Renal cortical epithelial cell (primary cell): ENCODE measurements around the gene ECT2L. TPM values are rescaled to one million over a fixed set of nuclear protein-coding genes. Genes with fewer than 3 reads are reported as not detected.

Experiments used
- DNase-seq: peaks from one replicate; pipeline ENCODE4 v3.0.0-alpha.2; 2011; ENCODE audit warnings: low read depth
- total RNA-seq: library from RNA; depleted of rRNA; stranded (reverse); fragments of >200 nt; gene quantifications from 2 replicates; pipeline ENCODE4 v1.2.3, GENCODE V29; 2014

ECT2L gene
- total RNA-seq, 1 donor from 2014 or later = 0.10 TPM

DNA sequence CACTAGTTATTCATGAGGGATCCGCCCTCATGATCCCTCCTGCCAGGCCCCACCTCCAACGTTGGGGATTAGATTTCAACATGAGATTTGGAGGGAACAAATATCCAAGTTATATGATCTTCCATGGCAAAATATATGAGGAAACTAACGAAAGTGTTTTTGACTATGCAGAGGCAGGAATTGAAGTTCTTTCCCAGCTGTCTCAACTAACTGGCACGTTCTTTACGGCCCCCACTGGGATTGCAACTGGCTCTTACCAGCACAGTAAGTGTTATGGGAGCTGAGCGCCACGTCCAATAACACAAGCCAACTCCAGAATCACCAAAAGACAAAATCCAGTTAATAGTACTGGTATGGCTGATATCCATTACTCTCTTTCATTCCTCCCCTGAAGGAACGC is 66.6 kb downstream of the ECT2L start:
- no peak for DNase-seq

DNA sequence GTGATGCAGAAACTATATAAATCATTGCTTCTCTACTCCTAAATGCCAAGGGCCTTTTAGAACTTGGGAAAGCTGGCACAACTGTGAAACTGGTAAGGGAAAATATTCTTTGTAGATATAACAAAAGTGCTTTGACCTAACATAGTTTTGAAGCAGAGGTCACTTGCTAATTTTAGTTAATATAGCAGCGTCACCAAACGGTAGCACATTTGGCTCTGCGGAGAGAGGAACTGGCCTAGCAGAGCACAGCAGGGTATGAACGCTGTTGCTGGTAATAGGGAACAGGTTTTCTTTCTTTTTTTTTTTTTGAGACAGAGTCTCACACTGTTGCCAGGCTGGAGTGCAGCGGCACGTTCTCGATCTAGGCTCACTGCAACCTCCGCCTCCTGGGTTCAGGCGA is 67.4 kb downstream of the ECT2L start:
- no peak for DNase-seq

DNA sequence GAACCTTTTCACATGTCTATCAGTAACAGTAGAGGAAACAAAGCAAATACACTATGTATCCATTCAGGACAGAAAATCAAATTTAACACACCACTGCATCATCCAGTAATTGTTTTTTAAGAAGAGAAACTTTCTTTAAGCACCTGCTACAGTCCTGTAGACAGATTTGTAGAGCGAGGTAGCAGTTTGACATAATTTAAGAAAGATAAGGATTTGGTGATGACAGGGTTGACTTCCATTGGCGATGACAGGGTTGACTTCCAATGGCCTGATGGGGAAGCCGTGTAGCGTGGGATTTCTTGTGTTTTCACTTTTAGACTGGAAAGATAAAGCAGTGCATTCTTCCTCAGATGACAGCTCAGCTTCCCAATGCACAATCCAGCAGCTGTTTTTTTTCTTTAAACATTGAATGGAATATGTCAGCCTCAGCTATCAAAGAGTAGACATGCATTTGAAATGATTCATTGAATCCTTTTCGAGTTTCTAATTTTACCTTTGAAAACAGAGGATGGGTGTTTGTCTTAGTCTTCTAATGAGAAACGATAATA is 68.5 kb downstream of the ECT2L start:
- no peak for DNase-seq

DNA sequence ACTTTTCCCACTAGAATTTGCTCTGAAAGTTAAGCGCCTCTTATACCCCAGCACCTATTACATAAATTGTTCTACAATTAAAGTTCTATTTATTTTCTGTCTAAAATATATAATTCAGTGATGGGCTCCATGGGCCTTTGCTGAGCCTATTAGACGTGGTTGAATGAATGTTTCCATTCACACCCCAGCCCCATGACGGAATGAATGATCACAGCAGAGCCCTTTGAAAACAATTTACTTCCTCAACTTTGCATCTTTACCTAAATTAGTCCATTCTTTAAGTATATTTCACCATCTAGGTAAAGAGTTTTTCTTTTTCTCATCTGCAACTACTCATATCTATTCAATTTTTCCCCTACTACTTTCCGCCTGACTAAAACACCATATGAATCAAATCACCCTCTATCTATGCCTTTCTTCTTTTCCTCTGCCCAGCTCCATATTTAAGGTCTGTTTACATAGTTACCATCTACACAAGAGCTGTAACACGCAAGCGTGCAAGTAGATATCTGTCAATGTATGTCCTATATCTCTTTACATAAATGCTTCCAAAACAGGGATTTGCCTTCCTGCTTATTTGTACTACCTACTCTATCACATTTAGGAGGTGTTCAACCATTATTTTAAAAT is 69.7 kb downstream of the ECT2L start:
- DNase-seq = no peak

DNA sequence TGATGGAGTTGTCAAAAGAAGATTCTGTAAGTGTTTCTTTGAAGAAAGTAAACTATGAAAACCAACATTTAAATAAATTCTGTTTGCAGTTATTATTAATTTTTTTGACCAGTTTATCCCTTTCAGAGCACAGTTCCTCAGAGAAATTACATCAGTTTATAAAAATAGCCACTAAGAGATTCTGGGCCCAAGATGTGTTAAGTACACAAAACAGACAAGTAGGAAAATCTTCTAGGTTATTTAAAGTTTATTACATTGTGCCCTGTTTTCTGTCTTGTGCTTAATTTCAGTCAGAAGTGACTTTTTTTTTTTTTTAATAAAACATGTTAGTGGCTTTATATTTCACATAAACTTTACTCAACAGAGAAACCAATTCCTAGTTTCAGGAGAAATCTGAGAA is 72.3 kb downstream of the ECT2L start:
- DNase-seq = no peak

DNA sequence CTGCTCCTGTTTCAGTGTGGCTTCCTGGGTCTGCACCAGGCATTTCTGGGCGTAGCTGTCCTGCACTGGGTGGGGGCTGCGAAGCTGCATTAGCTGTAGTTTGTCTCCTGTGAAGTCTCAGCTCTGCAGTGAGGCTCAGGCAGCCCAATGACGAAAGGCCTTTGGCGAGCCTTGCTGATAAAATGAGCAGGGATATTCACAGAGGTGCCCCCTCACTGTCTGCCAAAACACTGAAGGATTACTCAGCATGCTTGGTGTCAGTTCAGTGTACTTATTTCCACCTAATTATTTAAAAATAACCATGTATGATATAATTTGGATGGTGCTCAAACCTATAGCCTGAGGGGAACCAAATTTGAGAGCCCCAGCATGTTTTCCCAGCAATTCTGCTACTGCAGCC is 73.5 kb downstream of the ECT2L start:
- DNase-seq = no peak

DNA sequence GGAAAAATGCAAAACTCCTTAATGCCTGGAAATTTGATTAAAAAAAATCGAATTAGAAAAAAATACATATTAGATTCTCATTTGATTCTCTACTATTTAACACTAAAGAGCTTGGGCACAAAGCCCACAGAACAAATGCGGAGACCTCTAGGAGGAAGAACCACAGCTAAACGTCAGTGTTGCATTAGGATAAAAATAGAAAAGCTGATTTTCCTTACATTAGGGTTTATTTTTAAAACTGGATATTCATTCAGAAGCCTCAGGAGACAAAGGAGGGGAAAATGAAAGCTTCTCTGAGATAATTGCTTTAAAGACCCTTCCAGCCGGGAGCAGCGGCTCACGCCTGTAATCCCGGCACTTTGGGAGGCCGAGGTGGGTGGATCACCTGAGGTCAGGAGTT is 77.3 kb downstream of the ECT2L start:
- no peak for DNase-seq

DNA sequence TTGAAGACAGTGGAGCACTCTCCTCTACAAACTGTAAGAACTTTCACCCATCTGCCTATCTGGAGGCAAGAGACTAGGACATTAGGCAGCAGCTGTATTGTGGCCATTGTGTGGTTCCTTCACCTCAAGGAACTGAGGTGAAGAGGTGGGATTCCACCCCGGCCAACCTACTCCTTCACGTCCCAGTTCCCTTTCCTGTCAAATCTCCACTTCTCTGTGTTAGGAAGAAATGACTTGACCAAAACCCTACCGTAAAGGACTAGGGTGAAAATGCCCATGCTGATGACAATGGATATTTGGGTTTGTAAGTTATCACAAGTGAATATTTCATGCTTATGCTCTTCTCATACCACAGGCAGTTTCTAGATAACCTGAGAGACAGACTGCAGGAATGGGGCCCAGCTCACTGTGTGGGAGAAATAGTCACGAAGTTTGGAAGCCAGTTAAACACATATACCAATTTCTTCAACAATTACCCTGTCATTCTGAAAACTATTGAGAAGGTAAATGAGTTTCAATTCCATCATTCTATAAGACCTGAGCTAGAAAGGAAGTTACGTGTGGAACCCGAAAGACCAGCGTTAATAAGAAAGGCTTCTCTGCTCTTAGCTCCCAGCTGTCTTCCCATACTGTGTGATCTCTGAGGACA is 86.6 kb downstream of the ECT2L start:
- DNase-seq = no peak

DNA sequence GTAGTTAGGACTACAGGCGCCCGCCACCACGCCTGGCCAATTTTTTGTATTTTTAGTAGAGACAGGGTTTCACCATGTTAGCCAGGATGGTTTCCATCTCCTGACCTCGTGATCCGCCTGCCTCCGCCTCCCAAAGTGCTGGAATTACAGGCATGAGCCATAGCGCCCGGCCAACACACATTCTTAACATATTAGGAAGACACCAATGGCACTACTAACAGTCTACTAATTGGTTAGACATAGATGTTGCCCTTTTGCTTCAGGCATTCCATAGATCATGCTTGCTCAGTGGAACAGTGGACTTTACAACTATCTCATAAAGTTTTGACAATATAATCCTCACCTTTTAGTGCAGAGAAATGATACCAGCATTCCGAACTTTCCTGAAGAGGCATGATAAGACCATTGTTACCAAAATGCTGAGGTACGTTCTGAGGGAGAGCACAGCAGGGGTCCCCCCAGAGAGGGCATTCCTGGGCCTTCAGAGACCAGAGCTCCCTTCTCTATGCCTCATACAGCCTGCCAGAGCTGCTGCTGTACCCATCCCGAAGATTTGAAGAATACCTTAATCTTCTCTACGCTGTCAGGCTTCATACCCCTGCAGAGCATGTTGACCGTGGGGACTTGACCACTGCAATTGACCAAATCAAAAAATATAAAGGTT is 89.4 kb downstream of the ECT2L start:
- no peak for DNase-seq

DNA sequence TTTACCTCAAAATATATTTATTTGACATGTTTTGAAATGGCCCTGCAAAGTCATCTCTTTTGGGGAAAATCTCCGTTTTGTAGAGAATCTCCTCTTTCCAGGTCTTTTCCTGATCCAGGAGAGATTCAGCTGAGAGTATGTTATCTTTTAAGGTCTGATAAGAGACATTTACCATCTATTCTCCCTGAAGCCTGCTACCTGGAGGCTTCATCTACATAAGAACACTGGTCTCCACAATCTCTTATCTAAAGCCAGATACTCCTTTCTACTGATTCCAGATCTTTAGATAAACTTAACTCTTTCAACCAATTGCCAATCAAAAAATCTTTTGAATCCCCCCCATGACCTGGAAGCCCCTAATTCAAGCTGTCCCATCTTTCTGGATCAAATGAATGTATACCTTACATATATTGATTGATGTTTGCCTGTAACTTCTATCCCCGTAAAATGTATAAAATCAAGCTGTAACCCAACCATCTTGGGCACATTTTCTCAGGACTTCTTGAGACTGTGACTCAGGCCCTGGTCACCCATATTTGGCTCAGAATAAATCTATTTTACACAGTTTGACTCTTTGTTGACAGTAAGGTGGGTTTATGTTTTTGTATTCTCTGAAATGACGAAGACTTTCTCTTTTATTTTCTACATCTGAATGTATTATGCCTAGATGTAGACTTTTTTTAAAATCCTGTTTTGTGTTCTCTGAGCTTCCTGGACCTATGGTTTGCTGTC is 95.5 kb downstream of the ECT2L start:
- DNase-seq = no peak

DNA sequence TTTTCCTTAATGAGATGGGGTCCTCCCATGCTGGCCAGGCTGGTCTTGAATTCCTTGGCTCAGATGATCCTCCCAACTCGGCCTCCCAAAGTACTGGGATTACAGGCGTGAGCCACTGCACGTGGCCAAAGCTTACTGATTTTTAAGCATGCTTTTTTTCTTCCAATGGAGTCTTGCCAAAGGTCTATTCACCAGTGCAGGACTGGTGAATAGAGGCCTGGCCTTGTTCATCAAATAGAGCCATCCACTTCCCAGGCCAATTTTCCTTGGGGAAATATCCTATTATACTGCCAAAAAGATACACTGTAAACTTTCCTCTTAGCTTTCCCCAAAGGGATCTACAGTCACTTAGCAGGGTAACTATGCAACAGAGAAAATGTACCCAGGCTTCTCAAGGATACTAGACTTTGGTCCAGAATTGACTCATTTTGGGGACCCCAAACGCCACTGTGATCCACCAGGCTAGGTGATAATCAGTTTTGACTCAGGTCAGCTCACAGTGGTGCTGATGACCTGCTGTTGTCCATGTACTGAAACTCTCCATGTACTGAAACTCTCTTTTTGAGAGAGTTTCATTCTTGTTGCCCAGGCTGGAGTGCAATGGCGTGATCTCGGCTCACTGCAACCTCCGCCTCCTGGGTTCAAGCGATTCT is 100.3 kb downstream of the ECT2L start:
- DNase-seq = no peak

DNA sequence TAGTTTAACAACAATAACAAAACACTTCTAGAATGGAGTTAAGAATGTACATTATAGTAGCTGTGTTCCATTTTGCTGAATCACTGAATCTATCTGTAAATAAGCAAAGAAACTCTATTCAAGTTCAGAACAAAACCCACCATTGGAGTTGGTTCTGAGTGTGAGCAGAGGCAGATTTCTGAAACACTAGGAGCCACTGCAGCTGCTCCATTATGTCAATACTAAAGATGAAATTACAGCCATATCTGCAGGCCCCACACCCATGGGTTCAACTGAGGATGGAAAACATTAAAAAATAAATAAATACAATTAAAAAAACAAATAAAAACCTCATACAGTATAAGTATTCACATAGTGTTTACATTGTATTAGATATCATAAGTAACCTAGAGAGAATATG is 101.1 kb downstream of the ECT2L start:
- DNase-seq = no peak

DNA sequence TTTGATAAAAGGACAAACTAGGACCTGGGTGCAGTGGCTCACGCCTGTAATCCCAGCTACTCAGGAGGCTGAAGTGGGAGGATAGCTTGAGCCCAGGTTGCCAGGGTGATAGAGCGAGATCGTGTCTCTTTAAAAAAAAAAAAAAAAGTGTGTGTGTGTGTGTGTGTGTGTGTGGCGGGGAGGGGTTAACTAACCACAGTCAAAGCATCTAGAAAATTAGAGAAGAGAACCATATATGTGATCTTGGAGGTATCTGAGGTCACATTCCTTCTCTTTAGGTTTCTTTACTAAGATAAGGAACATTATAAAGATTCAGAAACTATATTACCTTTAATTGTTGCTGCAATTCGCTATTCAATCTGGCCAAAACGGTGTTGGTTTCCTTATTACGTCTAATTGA is 111.3 kb downstream of the ECT2L start:
- no peak for DNase-seq

DNA sequence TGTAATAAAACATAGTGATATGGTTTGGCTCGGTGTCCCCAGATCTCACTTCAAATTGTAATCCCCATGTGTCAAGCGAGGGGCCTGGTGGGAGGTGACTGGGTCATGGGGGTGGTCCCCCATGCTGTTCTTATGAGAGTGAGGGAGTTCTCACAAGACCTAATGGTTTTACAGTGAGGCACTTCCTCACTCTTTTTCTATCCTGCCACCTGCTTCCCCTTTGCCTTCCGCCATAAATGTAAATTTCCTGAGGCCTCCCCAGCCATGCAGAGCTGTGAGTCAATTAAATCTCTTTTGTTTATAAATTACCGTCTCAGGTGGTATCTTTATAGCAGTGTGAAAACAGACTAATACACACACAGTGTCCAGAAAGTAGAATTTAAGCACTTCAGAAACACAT is 113.6 kb downstream of the ECT2L start:
- no peak for DNase-seq

DNA sequence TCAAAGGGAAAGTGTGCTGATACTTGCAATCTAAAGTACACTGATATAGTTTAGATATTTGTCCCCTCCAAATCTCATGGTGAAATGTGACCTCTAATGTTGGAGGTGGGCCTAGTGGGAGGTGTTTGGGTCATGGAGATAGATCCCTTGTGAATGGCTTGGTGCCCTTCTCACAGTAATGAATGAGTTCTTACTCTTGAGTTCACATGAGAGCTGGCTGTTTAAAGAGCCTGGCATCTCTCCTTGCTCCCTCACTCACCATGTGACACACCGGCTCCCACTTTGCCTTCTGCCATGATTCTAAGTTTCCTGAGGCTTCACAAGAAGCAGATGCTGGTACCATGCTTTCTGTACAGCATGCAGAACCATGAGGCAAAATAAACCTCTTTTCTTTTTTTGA is 114.1 kb downstream of the ECT2L start:
- DNase-seq = no peak

DNA sequence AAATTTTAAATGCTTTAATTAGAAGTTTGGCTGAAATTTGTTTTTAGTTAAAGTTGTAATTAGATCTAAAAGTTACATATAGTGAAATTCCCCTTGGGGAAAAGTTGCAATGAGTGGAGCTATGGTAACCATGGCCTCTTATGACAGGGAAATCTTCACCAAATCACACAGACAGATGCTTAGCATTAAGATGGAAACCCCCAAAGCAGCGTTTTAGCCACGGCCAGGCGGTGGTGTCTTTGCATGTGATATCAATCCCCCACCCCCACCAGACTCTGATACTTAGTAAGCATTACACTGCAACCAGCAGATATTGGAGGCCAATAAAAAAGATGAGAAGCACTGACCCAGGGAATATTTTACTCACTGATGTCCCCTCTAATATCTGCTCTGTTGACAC is 116.4 kb downstream of the ECT2L start:
- no peak for DNase-seq

DNA sequence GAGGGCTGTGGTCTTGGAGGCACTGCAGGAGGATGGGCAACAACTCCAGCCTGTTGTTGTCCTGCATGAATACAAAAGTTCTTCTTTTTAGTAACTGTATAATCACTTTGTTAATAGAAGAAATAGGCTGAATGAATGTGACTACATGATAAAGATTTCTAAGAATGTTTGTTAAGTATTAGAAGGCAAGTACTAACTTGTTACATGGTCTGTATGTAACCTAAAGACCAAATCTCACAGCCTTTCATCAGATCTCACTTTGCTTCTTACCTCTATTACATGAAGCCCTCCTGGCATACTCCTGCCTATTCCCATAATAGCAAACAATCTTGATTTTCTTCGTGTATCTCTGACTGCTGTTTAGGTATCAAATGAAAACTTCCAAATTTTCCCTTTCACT is 118.8 kb downstream of the ECT2L start:
- DNase-seq = no peak

DNA sequence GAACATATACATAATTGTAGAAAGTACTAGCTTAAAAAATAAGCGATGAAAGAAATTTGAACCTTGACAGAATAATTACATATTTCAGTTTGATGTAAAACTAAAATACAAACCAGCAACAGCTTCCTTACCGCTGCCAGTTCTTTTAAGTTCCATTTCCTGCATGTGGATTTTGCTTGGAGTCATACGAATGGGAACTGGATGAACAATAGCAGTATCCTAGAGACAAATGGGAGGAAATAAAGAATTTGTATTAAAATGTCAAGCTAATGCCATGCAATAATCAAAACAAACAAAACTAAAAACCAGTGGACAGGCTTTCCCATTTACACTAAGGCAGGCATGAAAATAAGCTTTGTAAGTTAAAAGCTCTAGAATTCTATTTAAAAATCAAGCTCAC is 125.0 kb downstream of the ECT2L start:
- DNase-seq = no peak

DNA sequence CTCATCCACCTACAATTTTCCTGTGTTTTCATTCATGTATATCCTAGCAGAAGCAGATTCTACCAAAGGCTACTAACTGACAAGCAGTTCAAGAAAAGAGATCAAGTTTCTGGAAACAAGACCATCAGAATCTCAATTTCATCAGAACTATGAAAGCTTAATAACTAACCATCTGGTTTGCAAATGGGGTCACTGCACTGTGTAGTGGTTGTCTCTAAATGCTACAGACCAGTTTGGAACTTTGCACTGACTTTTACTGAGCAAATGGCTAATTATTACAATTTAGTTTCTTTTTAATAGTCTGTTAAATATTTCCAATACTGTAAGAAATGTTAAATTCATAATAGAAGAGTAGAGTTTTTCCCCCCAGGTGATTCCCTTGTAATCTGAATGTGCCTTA is 127.7 kb downstream of the ECT2L start:
- DNase-seq = peak; percentile 36

DNA sequence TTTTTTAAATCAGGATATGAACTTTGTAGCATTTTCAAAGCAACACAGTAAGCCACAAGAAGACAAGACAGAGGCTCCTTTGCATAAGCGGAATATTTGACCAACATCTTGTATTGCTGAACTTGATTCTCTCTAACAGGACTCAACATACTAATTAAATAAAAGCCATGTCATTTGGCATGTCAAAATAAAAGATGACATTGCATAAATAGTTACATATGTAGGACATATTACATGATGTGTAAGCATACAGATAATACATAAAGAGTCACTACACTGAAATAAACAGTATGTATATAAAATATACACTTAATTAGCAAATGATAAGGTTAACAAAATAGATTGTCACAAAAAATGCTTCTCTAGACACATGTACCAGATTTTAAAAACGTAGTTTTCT is 129.9 kb downstream of the ECT2L start:
- DNase-seq = no peak

DNA sequence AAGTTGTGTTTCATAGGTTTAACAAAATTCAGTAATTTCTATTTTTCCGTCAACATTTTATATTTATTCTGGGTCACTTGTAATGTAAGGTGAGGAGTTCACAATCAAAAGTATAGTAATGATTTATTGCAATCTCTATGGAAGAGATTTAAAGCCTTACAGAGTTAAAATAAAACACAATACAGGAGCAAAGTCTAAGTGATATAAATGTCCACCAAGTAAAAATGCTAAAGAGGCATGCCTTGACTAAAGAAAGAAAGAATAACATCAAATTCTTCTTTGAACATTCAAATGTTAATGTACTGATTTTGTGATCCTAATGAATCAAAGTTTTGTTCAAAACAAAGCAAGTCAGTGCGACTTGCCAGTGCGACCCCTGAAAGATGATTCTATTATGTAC is 130.7 kb downstream of the ECT2L start:
- no peak for DNase-seq

DNA sequence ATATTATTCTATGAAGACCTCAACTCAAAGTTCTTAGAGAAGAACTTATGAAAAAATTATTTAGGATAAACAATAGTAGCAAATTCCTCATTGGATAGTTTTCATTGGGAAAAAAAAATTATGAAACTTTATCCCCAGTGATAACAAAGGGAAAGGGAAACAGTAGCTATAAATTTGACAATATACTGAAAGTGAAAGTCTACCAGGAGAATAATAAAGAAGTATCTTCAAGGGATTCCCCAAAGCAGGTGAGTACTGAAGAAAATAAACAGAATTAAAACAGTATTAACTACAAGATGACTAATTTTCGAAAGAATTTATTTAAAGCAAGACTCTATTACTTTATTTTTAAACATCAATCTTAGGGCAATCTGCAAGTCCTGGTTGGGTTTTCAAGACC is 135.8 kb downstream of the ECT2L start:
- DNase-seq = no peak
